K562 (cell line): ENCODE measurements around the gene CD274. TPM values are rescaled to one million over a fixed set of nuclear protein-coding genes. Genes with fewer than 3 reads are reported as not detected.

Experiments
- ATAC-seq: fragments of 200-7000 bp; cut with Tn5 transposase; 3 replicates; pipeline ENCODE4 v1.9.1; 2020; ENCODE audit warnings: moderate library complexity
- BruUV-seq: library from RNA; stranded (reverse); fragments of 400-500 nt; replicated peaks from 2 replicates; lab custom pipeline; 2021; lab: Mats Ljungman, UMichigan
- CTCF ChIA-PET: fragments of 300-600 bp; formaldehyde crosslinking; extraction: SDS; loops from one replicate; lab custom pipeline; 2021; ENCODE audit warnings: low intra/inter-chr PET ratio; lab: Yijun Ruan, JAX
- POLR2A ChIA-PET: fragments of 300-600, 350-650 bp; sonication (Branson Sonifier 250); formaldehyde crosslinking; extraction: SDS; loops from one replicate; lab custom pipeline; 2021; ENCODE audit warnings: antibody characterized with exemption, inconsistent platforms; lab: Yijun Ruan, JAX
- DNase-seq, 4 experiments: peaks; one replicate each; pipeline versions ENCODE4 v3.0.0 to v3.0.0-alpha.2; 2011 to 2018; ENCODE audit warnings: low spot score in 3 of 4, mixed read lengths in 3 of 4; ENCODE audit errors: extremely low read depth in 1 of 4
- FAIRE-seq: peaks from 2 replicates; lab custom pipeline; 2011; peaks lifted over from hg19 to GRCh38; lab: Jason Lieb, UNC
- H2AFZ ChIP-seq: 2 replicates; pipeline ENCODE4 v1.6.0; 2011; ENCODE audit warnings: low read depth, low read length, control low read depth, inconsistent platforms
- H3K27ac ChIP-seq: fragments of 200-600 bp; 3 replicates; pipeline ENCODE4 v1.8.0; 2011; ENCODE audit warnings: low read depth, mild to moderate bottlenecking, control low read depth, inconsistent platforms, low read length, moderate library complexity, mixed read lengths; ENCODE audit errors: extremely low read depth
- H3K27me3 ChIP-seq, 2 experiments: fragments of 300-600 bp in 1 of 2; 2 replicates in 1 of 2; 3 replicates in 1 of 2; pipeline versions ENCODE4 v1.6.0 to v1.8.0; 2011; ENCODE audit warnings: inconsistent platforms in 2 of 2, low read length in 2 of 2, mild to moderate bottlenecking in 1 of 2, mixed read lengths in 1 of 2, moderate library complexity in 1 of 2; ENCODE audit not compliant: control insufficient read depth in 2 of 2, insufficient read depth in 2 of 2
- H3K36me3 ChIP-seq: fragments of 300-600 bp; 3 replicates; pipeline ENCODE4 v1.8.0; 2011; ENCODE audit warnings: mild to moderate bottlenecking, low read length, inconsistent platforms; ENCODE audit not compliant: control insufficient read depth, insufficient read depth
- H3K4me1 ChIP-seq, 2 experiments: fragments of 200-600 bp in 1 of 2; replicated peaks in 1 of 2; 2 replicates in 1 of 2; 3 replicates in 1 of 2; pipeline versions ENCODE4 v1.5.1 to v1.8.0; 2011; ENCODE audit warnings: inconsistent platforms in 2 of 2, low read length in 2 of 2, mild to moderate bottlenecking in 1 of 2, mixed read lengths in 1 of 2, moderate library complexity in 1 of 2; ENCODE audit not compliant: control insufficient read depth in 2 of 2, insufficient read depth in 2 of 2
- H3K4me2 ChIP-seq: 2 replicates; pipeline ENCODE4 v1.6.1; 2011; ENCODE audit warnings: low read length, control low read depth, inconsistent platforms, mixed read lengths; ENCODE audit not compliant: insufficient read depth
- H3K4me3 ChIP-seq: fragments of 200-600 bp; sonication (generic), shearing (Covaris generic); 2 replicates; pipeline ENCODE4 v1.5.1; 2016; ENCODE audit warnings: control low read depth, inconsistent platforms
- H3K79me2 ChIP-seq: fragments of 200-600 bp; 3 replicates; pipeline ENCODE4 v1.8.0; 2011; ENCODE audit warnings: low read length, inconsistent platforms; ENCODE audit not compliant: control insufficient read depth, insufficient read depth
- H3K9ac ChIP-seq, 2 experiments: 2 replicates each; pipeline versions ENCODE4 v1.6.0 to v1.6.1; 2011; ENCODE audit warnings: low read depth in 2 of 2, low read length in 2 of 2, control low read depth in 1 of 2, inconsistent platforms in 1 of 2, mild to moderate bottlenecking in 1 of 2, mixed read lengths in 1 of 2; ENCODE audit not compliant: insufficient read depth in 1 of 2
- H3K9me1 ChIP-seq: one replicate; pipeline ENCODE4 v1.6.0; 2011; ENCODE audit warnings: inconsistent platforms, mild to moderate bottlenecking, low read length, moderate library complexity; ENCODE audit not compliant: control insufficient read depth, insufficient read depth
- H3K9me3 ChIP-seq: replicated peaks from 2 replicates; pipeline ENCODE4 v1.5.1; 2011; ENCODE audit warnings: low read depth, low read length, inconsistent platforms; ENCODE audit not compliant: control insufficient read depth, insufficient read depth
- H4K20me1 ChIP-seq: replicated peaks from 2 replicates; pipeline ENCODE4 v1.6.1; 2011; ENCODE audit warnings: low read length, inconsistent platforms, mixed read lengths; ENCODE audit not compliant: control insufficient read depth, insufficient read depth
- BRD9 ChIP-seq: fragments of 450-650 bp; IDR thresholded peaks from 2 replicates; pipeline ENCODE4 v1.6.1; 2018; ENCODE audit warnings: low read depth; ENCODE audit not compliant: partially characterized antibody
- DNMT1 ChIP-seq: fragments of 450-650 bp; IDR thresholded peaks from 2 replicates; pipeline ENCODE4 v1.6.1; 2016; ENCODE audit warnings: antibody characterized with exemption, mild to moderate bottlenecking
- MCM7 ChIP-seq, 2 experiments: fragments of 450-650 bp; IDR thresholded peaks; 2 replicates each; pipeline ENCODE4 v1.6.1; 2016 to 2018
- NR3C1 ChIP-seq: sonication (generic); formaldehyde crosslinking; IDR thresholded peaks from 2 replicates; pipeline ENCODE4 v1.8.1; 2022; ENCODE audit warnings: missing genetic modification reagents
- ZC3H4 ChIP-seq: sonication (generic); formaldehyde crosslinking; IDR thresholded peaks from 2 replicates; pipeline ENCODE4 v1.9.0; 2021; ENCODE audit warnings: missing genetic modification reagents, borderline replicate concordance
- ZNF766 ChIP-seq: fragments of 200-800 bp; sonication (Bioruptor generic); conservative IDR thresholded peaks from 2 replicates; pipeline ENCODE4 v1.6.1; 2016; ENCODE audit warnings: missing genetic modification characterization, missing compliant biosample characterization
- ZNF79 ChIP-seq: fragments of 250-450 bp; sonication (Bioruptor Pico); IDR thresholded peaks from 2 replicates; pipeline ENCODE4 v1.4.0; 2020; ENCODE audit warnings: low read depth, mild to moderate bottlenecking, moderate library complexity
- WGBS: fragments of 100-300 bp; shearing (Covaris generic); methylation state at CpG from one replicate; pipeline ENCODE4 v1.1.6; 2016; ENCODE audit warnings: low coverage, mixed read lengths; ENCODE audit not compliant: insufficient coverage; ENCODE audit errors: missing lambda C conversion rate; 5-methylcytosine and 5-hydroxymethylcytosine counted together
- in situ Hi-C: fragments of 300-500 bp; cut with MboI; formaldehyde crosslinking; loops from 4 replicates; pipeline ENCODE4 v1.15.0; 2018; ENCODE audit warnings: inconsistent platforms, mixed read lengths
- intact Hi-C: fragments of 100-400 bp; cut with micrococcal nuclease; formaldehyde crosslinking; loops from 2 replicates; pipeline ENCODE4 v1.14.2; 2022
- polyA plus RNA-seq, 8 experiments: library from polyadenylated mRNA; depleted of rRNA in 4 of 8; stranded (reverse) in 5 of 8; unstranded in 3 of 8; fragments of >200 nt; fragmentation: Nextera tagmentation in 2 of 8; fragmentation: Illumina TruSeq in 1 of 8; extraction: Ambion mirVana in 2 of 8; extraction: Trizol in 1 of 8; gene quantifications; 2 replicates each; pipeline versions ENCODE4 v1.2.1 to v1.2.3, GENCODE V29; 2011 to 2014; ENCODE audit warnings: inconsistent platforms in 1 of 8, missing spikeins in 1 of 8
- total RNA-seq, 7 experiments: library from RNA; depleted of rRNA in 6 of 7; stranded (reverse); fragments of >200 nt in 6 of 7; fragmentation: Illumina TruSeq in 2 of 7; extraction: Trizol in 2 of 7; gene quantifications; 2 replicates each; pipeline versions ENCODE4 v1.2.1 to v1.2.3, GENCODE V29; 2011 to 2021; ENCODE audit warnings: low replicate concordance in 1 of 7
- TF ChIP-seq, protein P1 (sequence below), 2 experiments: fragments of 450-650 bp; IDR thresholded peaks; 2 replicates each; pipeline ENCODE4 v1.6.1; 2018; ENCODE audit warnings: mild to moderate bottlenecking in 2 of 2, low read depth in 1 of 2; ENCODE audit not compliant: partially characterized antibody in 2 of 2
- TF ChIP-seq, protein P2 (sequence below): sonication (generic); formaldehyde crosslinking; IDR thresholded peaks from 2 replicates; pipeline ENCODE4 v1.8.1; 2023; ENCODE audit warnings: mild to moderate bottlenecking, missing genetic modification reagents

The CD274 gene
- total and polyA plus RNA-seq, 9 of the 15 experiments (the other 6 are each of a cell fraction or from before 2014, with no cell fraction given) = 0.07 to 0.51 (median 0.30) TPM; not detected in 1

DNA sequence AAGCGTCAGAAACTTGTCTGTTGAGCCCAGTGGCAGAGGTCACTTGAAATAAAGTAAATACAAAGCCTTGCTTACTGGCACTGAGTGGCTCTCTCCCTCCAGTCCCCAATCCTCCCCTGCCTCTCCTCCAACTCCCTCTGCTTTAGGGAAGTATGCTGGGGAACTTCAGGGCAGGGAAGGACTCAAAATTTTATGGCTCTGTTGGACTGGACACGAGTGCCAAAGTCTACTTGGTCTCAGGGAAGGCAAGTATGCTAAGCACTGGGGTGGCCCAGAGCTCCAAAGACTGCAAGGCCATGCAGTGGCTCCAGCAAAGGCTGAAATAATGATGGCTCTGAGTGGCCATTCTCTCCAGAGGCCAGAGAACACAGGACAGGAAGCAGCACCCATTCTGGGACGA is 22.2 kb upstream of the CD274 start:
- no peak for TF ChIP-seq ZC3H4 (CRISPR knock-in tag)
- no peak for TF ChIP-seq NR3C1
- no peak for TF ChIP-seq ZNF766 (CRISPR knock-in tag)
- no peak for TF ChIP-seq ZNF79 (CRISPR knock-in tag)
- TF ChIP-seq, protein P1, sequence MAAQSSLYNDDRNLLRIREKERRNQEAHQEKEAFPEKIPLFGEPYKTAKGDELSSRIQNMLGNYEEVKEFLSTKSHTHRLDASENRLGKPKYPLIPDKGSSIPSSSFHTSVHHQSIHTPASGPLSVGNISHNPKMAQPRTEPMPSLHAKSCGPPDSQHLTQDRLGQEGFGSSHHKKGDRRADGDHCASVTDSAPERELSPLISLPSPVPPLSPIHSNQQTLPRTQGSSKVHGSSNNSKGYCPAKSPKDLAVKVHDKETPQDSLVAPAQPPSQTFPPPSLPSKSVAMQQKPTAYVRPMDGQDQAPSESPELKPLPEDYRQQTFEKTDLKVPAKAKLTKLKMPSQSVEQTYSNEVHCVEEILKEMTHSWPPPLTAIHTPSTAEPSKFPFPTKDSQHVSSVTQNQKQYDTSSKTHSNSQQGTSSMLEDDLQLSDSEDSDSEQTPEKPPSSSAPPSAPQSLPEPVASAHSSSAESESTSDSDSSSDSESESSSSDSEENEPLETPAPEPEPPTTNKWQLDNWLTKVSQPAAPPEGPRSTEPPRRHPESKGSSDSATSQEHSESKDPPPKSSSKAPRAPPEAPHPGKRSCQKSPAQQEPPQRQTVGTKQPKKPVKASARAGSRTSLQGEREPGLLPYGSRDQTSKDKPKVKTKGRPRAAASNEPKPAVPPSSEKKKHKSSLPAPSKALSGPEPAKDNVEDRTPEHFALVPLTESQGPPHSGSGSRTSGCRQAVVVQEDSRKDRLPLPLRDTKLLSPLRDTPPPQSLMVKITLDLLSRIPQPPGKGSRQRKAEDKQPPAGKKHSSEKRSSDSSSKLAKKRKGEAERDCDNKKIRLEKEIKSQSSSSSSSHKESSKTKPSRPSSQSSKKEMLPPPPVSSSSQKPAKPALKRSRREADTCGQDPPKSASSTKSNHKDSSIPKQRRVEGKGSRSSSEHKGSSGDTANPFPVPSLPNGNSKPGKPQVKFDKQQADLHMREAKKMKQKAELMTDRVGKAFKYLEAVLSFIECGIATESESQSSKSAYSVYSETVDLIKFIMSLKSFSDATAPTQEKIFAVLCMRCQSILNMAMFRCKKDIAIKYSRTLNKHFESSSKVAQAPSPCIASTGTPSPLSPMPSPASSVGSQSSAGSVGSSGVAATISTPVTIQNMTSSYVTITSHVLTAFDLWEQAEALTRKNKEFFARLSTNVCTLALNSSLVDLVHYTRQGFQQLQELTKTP (IDR thresholded peaks at IDR 0.05; ENCODE audit: low read depth in 1 of 2, partially characterized antibody in 2 of 2) = no peak
- TF ChIP-seq, protein P2, sequence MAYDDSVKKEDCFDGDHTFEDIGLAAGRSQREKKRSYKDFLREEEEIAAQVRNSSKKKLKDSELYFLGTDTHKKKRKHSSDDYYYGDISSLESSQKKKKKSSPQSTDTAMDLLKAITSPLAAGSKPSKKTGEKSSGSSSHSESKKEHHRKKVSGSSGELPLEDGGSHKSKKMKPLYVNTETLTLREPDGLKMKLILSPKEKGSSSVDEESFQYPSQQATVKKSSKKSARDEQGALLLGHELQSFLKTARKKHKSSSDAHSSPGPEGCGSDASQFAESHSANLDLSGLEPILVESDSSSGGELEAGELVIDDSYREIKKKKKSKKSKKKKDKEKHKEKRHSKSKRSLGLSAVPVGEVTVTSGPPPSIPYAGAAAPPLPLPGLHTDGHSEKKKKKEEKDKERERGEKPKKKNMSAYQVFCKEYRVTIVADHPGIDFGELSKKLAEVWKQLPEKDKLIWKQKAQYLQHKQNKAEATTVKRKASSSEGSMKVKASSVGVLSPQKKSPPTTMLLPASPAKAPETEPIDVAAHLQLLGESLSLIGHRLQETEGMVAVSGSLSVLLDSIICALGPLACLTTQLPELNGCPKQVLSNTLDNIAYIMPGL (CRISPR knock-in tag) = no peak
- TF ChIP-seq BRD9 = no peak
- no peak for TF ChIP-seq DNMT1
- no peak for TF ChIP-seq MCM7 (IDR thresholded peaks at IDR 0.05)
- DNase-seq = no peak
- no peak overlapping the region for H2AFZ ChIP-seq
- no peak overlapping the region for H3K9ac ChIP-seq
- CTCF ChIA-PET = no interaction called here
- H4K20me1 ChIP-seq = no peaks in the 10 kb centered on the region
- POLR2A ChIA-PET = no interaction called here
- WGBS = 12% methylated on average over 3 of the region's 3 CpGs
- BruUV-seq = no TSS peak
- H3K4me2 ChIP-seq = no peak overlapping the region
- H3K9me1 ChIP-seq = no peaks in the 10 kb centered on the region
- no peaks in the 10 kb centered on the region for H3K4me1 ChIP-seq
- in situ Hi-C loops = loop anchor here (25.0 kb wide), 2 partner anchors 691 to 816 kb away; partner anchors contain the start of gene AK3
- intact Hi-C loops = loop anchor here (5.0 to 10.0 kb wide), 3 partner anchors 163 to 666 kb away; partner anchors contain the start of gene INSL6
- H3K79me2 ChIP-seq = no peaks in the 10 kb centered on the region
- no peak overlapping the region for H3K27ac ChIP-seq
- H3K36me3 ChIP-seq = no peaks in the 10 kb centered on the region
- no peaks in the 10 kb centered on the region for H3K9me3 ChIP-seq
- no peaks in the 10 kb centered on the region for H3K27me3 ChIP-seq
- ATAC-seq = no peak
- FAIRE-seq = no peak
- no peak overlapping the region for H3K4me3 ChIP-seq
